HuH-7 (cell line): Measurements from ENCODE around the gene TOR2A.

Source experiments
- DNase-seq: peaks from one replicate; pipeline ENCODE4 v3.0.0; 2011; ENCODE audit warnings: low spot score

The TOR2A gene

DNA sequence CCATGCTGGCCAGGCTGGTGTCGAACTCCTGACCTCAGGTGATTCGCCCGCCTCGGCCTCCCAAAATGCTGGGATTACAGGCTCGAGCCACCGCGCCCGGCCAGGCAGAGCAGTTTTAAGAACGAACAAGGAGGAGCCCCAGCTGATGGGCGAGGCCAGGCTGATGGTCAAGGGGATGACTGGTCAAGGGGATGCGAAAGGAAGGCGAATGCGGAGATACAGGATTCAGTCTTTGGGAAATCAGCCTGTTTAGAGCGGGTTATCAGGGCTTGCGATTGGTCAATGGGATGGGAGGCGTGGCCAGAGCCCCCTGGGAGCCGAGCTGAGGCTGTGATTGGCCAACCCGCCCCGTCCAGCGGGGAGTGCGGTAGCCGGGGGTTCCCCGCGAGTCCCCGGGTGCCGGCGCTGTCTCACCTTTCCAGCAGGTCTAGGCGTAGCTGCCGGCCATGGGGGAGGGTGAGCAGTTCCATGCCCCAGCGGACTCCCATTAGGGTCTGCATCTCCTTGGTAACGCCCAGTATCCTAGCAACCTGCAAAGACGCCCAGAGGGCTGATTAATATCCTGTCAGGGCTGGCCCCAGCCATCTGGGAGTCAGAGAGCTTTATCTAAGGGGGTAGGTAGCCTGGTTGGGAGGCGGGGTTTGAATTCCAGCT is 7.5 kb upstream of the TOR2A start:
- DNase-seq, result peak; percentile 97

DNA sequence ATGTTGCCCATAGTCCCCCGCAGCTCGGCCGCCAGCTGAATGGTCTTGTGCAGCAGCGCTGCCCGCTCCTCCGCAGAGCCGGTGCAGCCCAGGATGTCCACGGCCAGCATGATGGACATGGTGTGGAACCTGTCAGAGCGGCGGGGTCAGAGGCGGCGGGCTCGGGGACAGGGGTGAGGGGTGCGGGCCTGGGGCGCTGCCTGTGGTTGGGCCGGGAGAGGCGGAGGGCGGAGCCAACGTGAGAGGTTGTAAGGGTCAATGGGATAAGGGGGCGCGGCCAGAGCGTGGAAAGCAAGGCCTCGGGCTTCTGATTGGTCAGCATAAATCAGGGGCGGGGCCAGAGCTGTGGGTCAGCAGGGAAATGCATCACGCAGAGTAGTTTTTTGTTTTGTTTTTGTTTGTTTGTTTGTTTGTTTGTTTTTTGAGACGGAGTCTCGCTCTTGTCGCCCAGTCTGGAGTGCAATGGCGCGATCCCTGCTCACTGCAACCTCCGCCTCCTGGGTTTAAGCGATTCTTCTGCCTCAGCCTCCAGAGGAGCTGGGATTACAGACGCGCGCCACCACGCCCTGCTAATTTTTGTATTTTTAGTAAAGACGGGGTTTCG is 6.8 kb upstream of the TOR2A start:
- DNase-seq, result peak; percentile 96

- no peak for DNase-seq
Measured at GRCh38 chr9:127739614-127740330, 4.7 kb upstream of the TOR2A start.

DNA sequence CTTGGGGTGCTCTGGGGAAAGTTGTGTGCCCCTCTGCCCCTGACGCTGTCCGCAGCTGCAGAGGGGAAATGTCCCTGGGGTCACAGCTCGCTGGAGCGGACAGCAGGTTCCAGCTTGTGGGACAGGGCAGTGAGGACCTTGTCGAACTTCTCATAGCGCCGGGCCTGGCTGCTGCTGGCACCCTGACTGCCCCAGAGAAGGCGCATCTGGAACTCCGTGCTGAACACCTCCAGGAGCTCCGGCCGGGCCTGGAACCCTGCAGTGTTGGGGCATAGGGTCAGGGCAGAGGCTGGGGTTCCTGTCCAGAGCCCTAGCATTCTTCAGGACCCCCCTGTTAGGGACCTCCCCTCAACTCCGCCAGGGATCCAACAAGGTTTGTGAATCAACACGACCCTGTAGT is 3.6 kb upstream of the TOR2A start:
- DNase-seq, result no peak

- no peak for DNase-seq
Measured at GRCh38 chr9:127735530-127736185, 564 bp upstream of the TOR2A start.

- no peak for DNase-seq
Measured at GRCh38 chr9:127734247-127734746, 797 bp downstream of the TOR2A start.

- no peak for DNase-seq
Measured at GRCh38 chr9:127733614-127734013, 1.5 kb downstream of the TOR2A start.

GRCh38 chr9:127732444-127732843 is 2.6 kb downstream of the TOR2A start:
- no peak for DNase-seq

DNA sequence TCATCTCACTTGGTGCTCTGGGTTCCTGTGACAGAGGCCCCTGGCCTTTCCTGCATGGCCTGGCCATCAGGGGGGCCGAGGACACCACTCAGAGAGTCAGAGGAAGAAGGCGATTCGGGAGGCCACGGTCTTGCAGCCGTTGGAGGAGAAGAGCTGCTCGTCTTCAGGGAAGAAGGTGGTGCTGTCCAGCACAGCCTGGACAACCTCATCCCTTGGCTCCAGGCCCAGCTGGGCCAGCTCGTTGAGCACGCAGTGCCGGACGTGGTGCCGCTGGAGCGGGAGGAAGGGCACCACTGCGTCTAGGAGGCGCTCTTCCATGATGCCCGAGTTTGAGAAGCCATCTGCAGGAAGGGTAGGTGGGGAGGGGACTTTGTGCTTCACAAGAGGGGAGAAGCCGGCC is 3.2 kb downstream of the TOR2A start:
- no peak for DNase-seq

DNA sequence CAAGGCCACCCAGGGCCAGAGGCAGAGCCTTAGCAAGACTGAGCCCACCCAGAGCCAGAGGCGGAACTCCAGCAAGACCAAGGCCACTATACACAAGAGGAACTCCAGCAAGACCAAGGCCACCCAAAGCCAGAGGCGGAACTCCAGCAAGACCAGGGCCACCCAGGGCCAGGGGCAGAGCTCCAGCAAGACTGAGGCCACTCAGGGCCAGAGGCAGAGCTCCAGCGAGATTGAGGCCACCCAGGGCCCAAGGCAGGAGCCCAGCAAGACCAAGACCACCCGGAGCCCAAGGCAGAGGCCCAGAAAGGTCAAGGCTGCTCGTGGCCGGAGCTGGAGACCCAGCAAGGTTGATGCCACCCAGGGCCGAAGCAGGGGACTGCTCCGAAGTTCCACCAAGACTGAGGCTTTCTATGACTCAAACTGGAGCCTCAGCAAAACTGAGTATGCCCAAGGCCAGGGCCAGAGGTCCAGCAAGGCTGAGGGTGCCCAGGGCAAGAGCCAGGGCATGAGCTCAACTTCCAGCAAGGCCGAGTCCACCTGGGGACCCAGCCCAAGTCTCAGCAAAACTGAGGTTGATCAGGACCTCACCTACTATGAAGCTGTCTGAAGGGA is 4.2 kb downstream of the TOR2A start:
- no peak for DNase-seq

DNA sequence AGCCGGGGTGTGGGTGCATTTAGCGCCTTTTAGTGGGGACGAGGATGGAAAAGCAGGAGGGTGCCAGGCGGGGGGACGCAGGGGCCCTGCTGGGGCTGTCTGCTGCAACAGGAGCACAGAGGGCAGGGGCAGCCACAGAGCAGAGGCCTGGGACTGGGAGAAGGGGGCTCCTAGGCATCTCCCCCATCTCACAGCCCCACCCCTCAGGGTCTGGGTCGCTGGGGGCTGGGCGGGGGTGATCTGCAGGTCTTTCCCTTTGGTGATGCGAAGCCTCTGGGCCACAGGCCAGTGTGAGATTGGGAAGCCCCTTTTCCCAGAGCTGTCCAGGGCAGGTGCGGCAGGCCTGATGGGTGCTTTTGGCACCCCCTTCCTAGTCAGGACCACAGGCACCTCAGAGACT is 4.8 kb downstream of the TOR2A start:
- no peak for DNase-seq

- DNase-seq, result no peak
Measured at GRCh38 chr9:127729522-127730256, 5.4 kb downstream of the TOR2A start.

GRCh38 chr9:127728808-127729207 is 6.3 kb downstream of the TOR2A start:
- DNase-seq, result no peak

- no peak for DNase-seq
Measured at GRCh38 chr9:127726871-127727270, 8.2 kb downstream of the TOR2A start.

DNA sequence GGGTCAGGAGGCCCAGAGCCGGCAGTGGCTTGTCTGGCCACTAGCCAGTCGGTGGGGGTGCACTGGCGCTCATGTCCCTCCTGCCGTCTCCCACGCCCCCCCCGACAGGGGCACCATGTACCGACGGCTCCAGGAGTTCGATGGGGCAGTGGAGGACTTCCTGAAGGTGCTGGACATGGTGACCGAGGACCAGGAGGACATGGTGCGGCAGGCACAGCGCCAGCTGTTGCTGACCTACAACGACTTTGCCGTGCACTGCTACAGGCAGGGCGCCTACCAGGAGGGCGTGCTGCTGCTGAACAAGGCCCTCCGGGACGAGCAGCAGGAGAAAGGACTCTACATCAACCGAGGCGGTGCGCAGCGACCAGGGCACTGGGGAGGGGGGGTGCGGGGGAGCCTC is 11.1 kb downstream of the TOR2A start:
- DNase-seq, result no peak

DNA sequence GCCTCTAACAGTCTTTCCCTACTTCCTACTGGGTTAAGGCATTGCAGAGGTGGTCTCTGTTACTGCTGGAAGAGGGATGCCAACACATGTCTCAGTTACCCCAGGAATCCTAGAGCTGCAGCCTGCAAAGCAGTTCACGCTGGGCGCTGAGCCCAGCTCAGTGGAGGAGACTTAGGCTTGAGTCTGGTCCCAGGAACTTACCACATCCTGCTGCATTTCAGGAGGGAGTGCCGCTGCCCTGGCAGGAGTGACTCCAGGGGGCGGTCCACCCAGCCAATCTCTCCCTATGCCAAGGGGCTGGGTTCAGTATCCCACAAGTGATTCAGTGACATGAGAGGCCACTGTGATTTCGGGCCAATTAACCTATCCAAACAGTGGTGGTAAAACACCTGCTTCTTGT is 11.7 kb downstream of the TOR2A start:
- no peak for DNase-seq

DNA sequence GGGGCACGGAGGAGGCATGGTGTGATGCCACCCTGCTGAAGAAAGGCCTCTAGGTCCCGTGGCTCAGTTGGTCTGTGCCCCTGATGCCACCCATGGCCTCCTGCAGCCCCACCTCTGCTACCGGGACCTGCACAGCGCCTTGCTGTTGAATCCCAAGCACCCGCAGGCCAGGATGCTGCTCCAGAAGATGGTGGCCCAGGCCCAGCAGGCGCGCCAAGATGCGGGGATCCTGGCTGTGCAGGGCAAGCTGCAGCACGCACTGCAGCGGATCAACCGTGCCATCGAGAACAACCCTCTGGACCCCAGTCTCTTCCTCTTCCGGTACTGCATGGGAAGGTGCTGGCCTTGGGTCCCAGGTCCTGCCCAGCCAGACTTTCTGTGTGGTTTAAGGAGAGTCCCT is 12.1 kb downstream of the TOR2A start:
- DNase-seq, result no peak

- DNase-seq, result no peak
Measured at GRCh38 chr9:127722055-127722745, 12.9 kb downstream of the TOR2A start.

GRCh38 chr9:127721391-127721821 is 13.7 kb downstream of the TOR2A start:
- DNase-seq, result no peak

GRCh38 chr9:127720865-127721227 is 14.2 kb downstream of the TOR2A start:
- no peak for DNase-seq
